Raji (cell line): ENCODE data around the gene HPS4.

Experiments used
- POLR2A ChIP-seq: IDR thresholded peaks from 2 replicates; pipeline ENCODE4 v1.6.1; 2011; ENCODE audit warnings: low read depth, low read length, control low read depth; ENCODE audit not compliant: insufficient read depth

Gene HPS4

GRCh38 chr22:26508148-26508547 lies 24.6 kb upstream of the HPS4 start:
- no peak for TF ChIP-seq POLR2A

GRCh38 chr22:26503758-26504157 lies 20.2 kb upstream of the HPS4 start:
- no peak for TF ChIP-seq POLR2A

- TF ChIP-seq POLR2A: 0 out of 2 replicates have a peak, but pooled peaks have one; percentile 30
Observed at GRCh38 chr22:26502688-26503561, 19.3 kb upstream of the HPS4 start.

- TF ChIP-seq POLR2A: no peak
Observed at GRCh38 chr22:26501996-26502395, 18.4 kb upstream of the HPS4 start.

GRCh38 chr22:26499188-26499703 lies 15.7 kb upstream of the HPS4 start:
- TF ChIP-seq POLR2A: no peak

- TF ChIP-seq POLR2A: no peak
Observed at GRCh38 chr22:26496456-26496855, 12.9 kb upstream of the HPS4 start.

GRCh38 chr22:26494506-26494905 lies 10.9 kb upstream of the HPS4 start:
- TF ChIP-seq POLR2A: no peak

GRCh38 chr22:26492220-26492619 lies 8.6 kb upstream of the HPS4 start:
- no peak for TF ChIP-seq POLR2A

GRCh38 chr22:26489447-26490036 lies 6.0 kb upstream of the HPS4 start:
- TF ChIP-seq POLR2A: no peak

GRCh38 chr22:26487996-26488395 lies 4.4 kb upstream of the HPS4 start:
- no peak for TF ChIP-seq POLR2A

GRCh38 chr22:26486394-26486793 lies 2.8 kb upstream of the HPS4 start:
- TF ChIP-seq POLR2A: no peak

- no peak for TF ChIP-seq POLR2A
Observed at GRCh38 chr22:26485806-26486390, 2.3 kb upstream of the HPS4 start.

- no peak for TF ChIP-seq POLR2A
Observed at GRCh38 chr22:26485013-26485412, 1.4 kb upstream of the HPS4 start.

GRCh38 chr22:26484360-26484706 lies 750 bp upstream of the HPS4 start:
- TF ChIP-seq POLR2A: no peak

GRCh38 chr22:26483043-26483438 lies 542 bp downstream of the HPS4 start:
- TF ChIP-seq POLR2A: no peak

GRCh38 chr22:26482161-26482560 lies 1.4 kb downstream of the HPS4 start:
- no peak for TF ChIP-seq POLR2A
